CD4-positive, alpha-beta T cell treated with Interferon alpha-2 for 1 hour (primary cell): ENCODE results near the gene XPOT.
A peak's percentile ranks its signal among the peaks of the same experiment; 100 is the strongest.

Experiments used
- DNase-seq, 2 donors: peaks; one replicate each; pipeline ENCODE4 v3.0.0-alpha.2; 2020 to 2022

The XPOT gene

DNA sequence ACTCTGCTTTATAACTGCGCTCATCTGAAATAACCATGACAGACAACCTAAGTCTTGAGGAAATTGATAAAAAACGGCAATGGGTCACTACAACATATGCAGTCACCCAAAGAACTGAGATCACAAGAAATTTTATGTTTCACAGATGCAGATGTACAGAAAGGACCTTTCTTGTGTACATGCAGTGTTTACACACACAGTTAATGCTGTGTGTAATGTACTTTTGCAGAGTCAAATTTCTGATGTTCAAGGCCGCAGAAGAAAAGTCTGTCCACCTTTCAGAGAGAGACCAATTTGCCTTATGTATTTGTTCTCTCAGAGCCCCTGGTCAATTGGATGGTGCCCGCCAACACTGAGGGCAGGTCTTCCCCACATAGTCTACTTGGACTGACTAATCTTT lies 24.8 kb downstream of the XPOT start:
- no peak for DNase-seq

DNA sequence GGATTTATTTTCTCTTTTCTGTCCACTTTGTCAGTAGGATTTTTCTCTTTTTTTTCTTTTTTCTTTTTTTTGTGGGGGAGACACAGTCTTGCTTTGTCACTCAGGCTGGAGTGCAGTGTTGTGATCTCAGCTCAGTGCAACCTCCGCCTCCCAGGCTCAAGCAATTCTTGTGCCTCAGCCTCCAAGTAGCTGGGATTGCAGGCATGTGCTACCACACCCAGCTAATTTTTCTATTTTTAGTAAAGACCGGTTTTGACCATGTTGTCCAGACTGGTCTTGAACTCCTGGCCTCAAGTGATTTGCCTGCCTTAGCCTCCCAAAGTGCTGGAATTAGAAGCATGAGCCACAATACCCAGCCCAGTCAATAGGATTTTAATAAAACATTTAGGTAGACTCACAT lies 26.7 kb downstream of the XPOT start:
- no peak for DNase-seq

- no peak for DNase-seq
Observed at GRCh38 chr12:64431791-64432190, 27.6 kb downstream of the XPOT start.

DNA sequence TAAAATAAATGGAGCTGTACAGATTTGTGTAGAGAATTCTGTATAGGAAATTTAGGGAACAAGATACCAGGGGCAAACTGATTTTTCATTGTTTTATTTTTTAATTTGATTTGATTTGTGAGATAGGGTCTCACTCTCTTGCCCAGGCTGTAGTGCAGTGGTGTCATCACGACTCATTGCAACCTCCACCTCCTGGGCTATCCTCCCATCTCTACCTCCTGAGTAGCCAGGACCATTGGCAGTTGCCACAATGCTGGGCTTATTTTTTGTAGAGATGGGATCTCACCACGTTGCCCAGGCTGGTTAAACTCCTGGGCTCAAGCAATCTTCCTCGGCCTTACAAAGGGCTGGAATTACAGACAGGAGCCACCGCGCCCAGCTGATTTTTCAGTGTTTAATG lies 29.7 kb downstream of the XPOT start:
- DNase-seq: no peak

- DNase-seq: no peak
Observed at GRCh38 chr12:64440100-64440499, 35.9 kb downstream of the XPOT start.

DNA sequence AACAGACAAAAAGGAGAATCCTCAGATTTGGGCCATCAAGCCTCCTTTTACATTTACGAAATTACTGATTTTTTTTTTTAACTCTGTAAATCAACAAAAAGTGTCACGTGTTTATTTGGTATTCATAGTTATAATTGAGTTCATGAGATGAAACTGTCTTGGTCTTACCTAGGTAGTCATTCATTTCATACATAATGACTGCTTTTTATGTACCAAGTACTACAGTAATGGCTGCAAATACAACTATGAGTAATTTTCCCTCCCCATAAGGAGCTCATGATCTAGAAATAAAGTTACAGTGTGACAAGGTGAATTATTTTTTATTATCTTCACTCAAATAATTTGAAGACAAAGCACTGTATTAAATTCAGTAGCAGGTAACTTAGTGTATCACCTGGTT lies 41.3 kb downstream of the XPOT start:
- no peak for DNase-seq

GRCh38 chr12:64446295-64446694 lies 42.1 kb downstream of the XPOT start:
- no peak for DNase-seq

- no peak for DNase-seq
Observed at GRCh38 chr12:64450057-64450640, 46.0 kb downstream of the XPOT start.

DNA sequence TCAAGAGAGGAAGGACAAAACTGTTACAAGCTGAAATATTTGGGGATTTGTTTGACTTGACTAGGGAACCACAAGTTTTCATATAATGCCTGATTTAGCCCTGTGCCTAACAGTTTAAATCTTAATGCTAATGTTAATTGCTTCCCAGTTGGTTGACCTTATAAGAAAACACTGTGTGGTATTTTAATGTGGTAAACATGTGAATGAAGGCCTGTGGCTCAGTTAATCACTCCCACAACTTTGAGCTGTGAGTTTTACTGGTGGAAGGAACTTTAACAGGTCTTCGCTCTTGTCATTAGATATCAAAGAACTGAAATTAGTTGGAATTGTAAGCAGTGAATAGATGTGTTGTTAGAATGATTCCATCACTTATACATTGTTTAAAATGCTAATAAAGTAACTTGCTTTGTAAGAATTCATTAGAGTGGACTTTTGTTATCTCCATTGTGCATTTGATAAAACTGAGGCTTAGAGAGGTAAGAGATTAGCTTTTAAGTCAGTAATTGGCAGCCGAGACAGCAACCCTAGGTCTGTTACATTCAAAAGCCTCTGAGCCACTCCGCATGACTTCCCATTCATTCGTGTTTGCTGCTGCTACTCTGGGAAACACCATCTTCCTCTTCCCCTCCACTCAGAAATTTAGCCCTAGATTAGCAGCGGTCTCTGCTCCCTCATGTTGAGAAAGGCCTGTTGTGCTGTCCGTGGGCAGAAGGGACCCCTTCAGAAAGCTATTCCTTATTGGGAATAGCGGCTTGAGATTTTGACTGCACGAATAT lies 46.7 kb downstream of the XPOT start:
- DNase-seq: peak in 1 of 2 donors; percentile 21

GRCh38 chr12:64451687-64452558 lies 47.7 kb downstream of the XPOT start, which contains the start of gene TBK1:
Gene TBK1, plus strand, starts transcription at chr12:64452120. Its CDS starts 3,751 bp downstream, at chr12:64455871.
- peak; percentile 74 to 77 for DNase-seq

- DNase-seq: peak; percentile 18 to 55
Observed at GRCh38 chr12:64452559-64453329, 48.6 kb downstream of the XPOT start.

DNA sequence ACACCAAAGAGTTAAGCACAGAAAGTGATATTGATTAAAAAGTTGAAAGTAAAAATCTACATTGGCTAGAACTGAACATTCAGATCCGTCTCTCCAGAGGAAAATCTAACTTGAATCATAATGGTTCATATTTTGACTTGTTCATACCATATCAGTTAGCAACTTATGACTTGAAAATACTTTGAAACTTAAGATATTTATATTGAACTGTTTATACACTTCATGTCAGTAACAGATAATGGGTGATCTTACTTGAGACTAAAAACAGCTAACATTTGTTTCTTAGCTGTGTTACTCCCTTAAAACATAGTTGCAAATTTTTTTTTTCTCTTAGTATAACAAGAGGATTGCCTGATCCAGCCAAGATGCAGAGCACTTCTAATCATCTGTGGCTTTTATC lies 51.3 kb downstream of the XPOT start:
- DNase-seq: no peak

GRCh38 chr12:64456119-64456518 lies 51.9 kb downstream of the XPOT start:
- peak in 1 of 2 donors; percentile 39 for DNase-seq

- peak; percentile 25 to 56 for DNase-seq
Observed at GRCh38 chr12:64457032-64457431, 52.8 kb downstream of the XPOT start.

DNA sequence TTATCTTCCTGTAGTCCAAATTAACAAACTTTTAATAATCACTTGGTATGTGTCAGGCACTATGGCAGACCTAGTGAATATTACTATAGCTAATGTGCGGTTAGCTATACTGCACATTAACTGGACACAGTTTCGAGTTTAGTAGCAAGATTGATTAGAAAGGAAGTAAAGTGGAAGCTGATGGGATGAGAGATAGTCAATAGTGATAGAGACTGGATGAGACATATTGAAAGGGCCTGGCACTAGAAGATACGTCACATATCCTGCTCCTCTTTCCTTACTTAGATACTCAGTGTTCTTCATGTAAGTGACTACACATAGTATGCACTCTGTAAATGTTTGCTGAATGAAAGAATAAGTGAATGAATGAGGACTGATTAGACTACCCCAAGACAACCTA lies 53.3 kb downstream of the XPOT start:
- no peak for DNase-seq

GRCh38 chr12:64457923-64458322 lies 53.7 kb downstream of the XPOT start:
- no peak for DNase-seq

- peak in 1 of 2 donors; percentile 49 for DNase-seq
Observed at GRCh38 chr12:64459394-64459891, 55.3 kb downstream of the XPOT start.

DNA sequence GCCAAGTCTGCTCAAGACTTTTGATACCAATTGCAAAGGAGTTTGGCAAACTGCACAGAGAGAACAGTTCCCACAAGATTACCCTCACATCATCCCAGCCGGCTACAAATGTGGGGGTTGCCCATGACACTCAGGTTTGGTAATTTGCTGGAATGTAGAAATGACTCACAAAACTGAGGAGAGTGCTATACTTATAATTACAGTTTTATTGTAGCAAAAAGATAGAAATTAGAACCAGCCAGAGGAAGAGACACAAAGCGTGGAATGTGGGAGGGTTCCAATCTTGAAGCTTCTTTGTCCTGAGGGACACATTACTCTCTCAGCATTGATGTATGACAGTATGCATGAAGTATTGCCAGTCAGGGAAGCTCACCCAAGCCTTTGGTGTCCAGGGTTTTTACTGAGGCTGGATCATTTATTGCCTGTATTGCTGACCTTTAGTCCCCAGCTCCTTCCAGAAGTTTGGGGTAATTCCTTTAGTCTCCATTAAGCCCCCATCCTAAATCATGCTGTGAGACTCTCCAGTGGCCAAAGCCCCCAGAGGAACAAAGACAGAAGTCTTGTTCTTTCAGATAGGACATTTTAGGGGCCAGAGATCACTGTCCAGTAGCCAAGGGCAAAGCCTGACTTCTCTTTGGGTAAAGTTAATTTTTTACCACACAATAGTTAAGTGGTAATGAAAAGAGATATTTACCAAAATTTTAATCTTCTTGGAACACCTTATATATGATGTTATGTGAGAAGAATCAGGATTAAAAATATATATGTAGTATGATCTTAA lies 57.6 kb downstream of the XPOT start:
- no peak for DNase-seq

- no peak for DNase-seq
Observed at GRCh38 chr12:64466178-64466577, 62.0 kb downstream of the XPOT start.

GRCh38 chr12:64468966-64469365 lies 64.8 kb downstream of the XPOT start:
- no peak for DNase-seq

GRCh38 chr12:64469455-64470142 lies 65.4 kb downstream of the XPOT start:
- no peak for DNase-seq
